SK-N-MC (cell line): ENCODE results near the gene PYGB.

Source experiments
- EZH2 ChIP-seq: fragments of 200-600 bp; sonication (generic); IDR thresholded peaks from one replicate; pipeline ENCODE4 v1.6.1; 2017; ENCODE audit warnings: antibody characterized with exemption
- POLR2AphosphoS5 ChIP-seq: IDR thresholded peaks from 2 replicates; pipeline ENCODE4 v1.6.1; 2012; ENCODE audit warnings: mild to moderate bottlenecking, low read depth, low read length, borderline replicate concordance

- TF ChIP-seq EZH2 (no peak), POLR2AphosphoS5 (no peak)
These were observed 54.7 kb downstream of the PYGB start for GRCh38 chr20:25302596-25302995.
